Thyroid gland (tissue), 4 donors: Measurements from ENCODE around the gene CCS.

Experiments
- POLR2A ChIP-seq, 2 donors: fragments of 450-650 bp; IDR thresholded peaks; one replicate each; pipeline ENCODE4 v1.6.1; 2017; ENCODE audit warnings: antibody characterized with exemption in 2 of 2, mild to moderate bottlenecking in 2 of 2, moderate library complexity in 1 of 2
- TF ChIP-seq, protein P1 (sequence below), 6 experiments: fragments of 200-600 bp in 3 of 6; fragments of 450-650 bp in 3 of 6; sonication (generic) in 3 of 6; IDR thresholded peaks; one replicate each; pipeline ENCODE4 v1.5.1; 2016 to 2019; ENCODE audit warnings: antibody characterized with exemption in 6 of 6, mild to moderate bottlenecking in 2 of 6, inconsistent platforms in 1 of 6, moderate library complexity in 1 of 6

DNA sequence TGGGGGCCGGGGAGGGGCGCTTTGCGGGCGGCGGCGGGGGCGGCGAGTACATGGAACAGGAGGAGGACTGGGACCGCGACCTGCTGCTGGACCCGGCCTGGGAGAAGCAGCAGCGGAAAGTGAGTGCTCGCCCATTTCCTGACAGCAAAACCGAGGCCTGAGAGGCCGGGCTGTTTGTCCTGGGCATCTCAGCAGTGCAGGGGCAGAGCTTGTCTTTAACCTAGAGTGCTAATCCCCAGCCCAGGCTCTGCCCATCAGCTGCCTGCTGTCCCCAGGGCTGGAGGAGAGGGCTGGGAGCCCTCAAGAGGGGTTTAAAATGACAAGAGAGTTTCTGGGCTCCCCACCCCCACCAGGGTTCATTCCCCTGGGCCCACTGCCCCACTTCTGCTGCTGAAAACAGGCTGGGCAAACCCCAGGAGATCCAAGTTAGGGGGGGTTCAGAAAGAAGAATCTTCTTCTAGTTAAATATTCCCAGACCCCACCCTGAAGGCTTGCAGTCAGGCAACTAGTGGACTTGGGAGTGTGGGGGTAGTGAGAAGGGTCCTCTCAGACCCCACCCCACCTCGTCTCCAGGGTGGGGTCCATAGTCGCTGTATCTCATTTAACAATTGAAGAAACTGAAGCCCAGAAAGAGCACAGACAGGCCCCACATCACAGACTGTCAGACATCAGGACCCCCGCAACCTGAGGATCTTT is 45.9 kb upstream of the CCS start:
- TF ChIP-seq, protein P1, sequence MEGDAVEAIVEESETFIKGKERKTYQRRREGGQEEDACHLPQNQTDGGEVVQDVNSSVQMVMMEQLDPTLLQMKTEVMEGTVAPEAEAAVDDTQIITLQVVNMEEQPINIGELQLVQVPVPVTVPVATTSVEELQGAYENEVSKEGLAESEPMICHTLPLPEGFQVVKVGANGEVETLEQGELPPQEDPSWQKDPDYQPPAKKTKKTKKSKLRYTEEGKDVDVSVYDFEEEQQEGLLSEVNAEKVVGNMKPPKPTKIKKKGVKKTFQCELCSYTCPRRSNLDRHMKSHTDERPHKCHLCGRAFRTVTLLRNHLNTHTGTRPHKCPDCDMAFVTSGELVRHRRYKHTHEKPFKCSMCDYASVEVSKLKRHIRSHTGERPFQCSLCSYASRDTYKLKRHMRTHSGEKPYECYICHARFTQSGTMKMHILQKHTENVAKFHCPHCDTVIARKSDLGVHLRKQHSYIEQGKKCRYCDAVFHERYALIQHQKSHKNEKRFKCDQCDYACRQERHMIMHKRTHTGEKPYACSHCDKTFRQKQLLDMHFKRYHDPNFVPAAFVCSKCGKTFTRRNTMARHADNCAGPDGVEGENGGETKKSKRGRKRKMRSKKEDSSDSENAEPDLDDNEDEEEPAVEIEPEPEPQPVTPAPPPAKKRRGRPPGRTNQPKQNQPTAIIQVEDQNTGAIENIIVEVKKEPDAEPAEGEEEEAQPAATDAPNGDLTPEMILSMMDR (IDR thresholded peaks at IDR 0.05) = no peak
- no peak for TF ChIP-seq POLR2A (IDR thresholded peaks at IDR 0.05)
